Stimulated activated CD4-positive, alpha-beta T cell treated with anti-CD3 and anti-CD28 coated beads, TNF-alpha, amount 100 ng/mL, for 1 hour (primary cell): Measurements from ENCODE around the gene C21orf58.
"Not testable (repeated sequence)": the region's sequence is repeated elsewhere in the genome, so short reads cannot be mapped to it uniquely, and the experiment has no call there.

Experiments used
- DNase-seq, 3 donors: peaks; one replicate each; pipeline ENCODE4 v3.0.0-alpha.2; 2020; ENCODE audit warnings: low read depth in 3 of 3, low spot score in 1 of 3

C21orf58 gene

DNA sequence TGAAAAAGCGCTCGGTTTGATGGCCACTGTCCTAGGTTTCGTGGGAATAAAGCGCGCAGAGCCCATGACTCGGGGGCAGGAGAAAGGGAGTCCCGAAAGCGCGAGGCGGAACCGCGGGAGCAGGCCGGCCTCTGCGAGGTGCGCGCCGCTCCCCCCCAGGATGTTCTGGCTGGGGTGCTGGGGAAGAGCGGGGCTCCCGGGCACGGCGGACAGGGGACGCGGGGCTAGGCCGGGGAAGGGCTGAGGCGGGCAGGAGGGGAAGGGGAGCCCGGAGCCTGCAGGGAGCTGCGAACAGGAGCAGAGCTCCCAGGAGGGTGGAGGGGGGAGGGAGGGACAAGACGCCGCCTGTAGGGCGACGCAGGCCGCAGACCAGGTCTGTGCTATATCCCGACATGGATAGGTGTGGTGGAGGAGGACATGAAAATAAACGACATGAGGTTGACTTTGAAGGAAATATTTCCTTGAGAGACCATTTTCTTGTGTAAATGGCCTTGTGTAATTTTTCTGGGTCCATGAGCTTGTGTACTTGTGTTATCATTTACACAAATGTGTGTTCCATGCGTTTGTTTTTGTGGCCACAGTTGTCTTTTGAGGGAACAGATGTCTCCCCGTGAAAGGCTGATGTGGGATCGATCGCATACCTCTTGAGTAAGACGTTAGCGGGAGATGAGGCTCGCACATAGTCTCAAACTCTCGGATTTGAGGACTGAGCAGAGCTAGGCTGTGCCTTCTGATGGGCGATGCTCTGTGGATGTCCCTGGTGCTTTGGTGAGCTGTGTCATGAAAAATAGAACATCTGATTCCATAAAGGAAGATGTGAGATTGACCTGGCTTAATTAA is 1.6 kb upstream of the C21orf58 start:
- DNase-seq, result peak in 1 of 3 donors; percentile 25

DNA sequence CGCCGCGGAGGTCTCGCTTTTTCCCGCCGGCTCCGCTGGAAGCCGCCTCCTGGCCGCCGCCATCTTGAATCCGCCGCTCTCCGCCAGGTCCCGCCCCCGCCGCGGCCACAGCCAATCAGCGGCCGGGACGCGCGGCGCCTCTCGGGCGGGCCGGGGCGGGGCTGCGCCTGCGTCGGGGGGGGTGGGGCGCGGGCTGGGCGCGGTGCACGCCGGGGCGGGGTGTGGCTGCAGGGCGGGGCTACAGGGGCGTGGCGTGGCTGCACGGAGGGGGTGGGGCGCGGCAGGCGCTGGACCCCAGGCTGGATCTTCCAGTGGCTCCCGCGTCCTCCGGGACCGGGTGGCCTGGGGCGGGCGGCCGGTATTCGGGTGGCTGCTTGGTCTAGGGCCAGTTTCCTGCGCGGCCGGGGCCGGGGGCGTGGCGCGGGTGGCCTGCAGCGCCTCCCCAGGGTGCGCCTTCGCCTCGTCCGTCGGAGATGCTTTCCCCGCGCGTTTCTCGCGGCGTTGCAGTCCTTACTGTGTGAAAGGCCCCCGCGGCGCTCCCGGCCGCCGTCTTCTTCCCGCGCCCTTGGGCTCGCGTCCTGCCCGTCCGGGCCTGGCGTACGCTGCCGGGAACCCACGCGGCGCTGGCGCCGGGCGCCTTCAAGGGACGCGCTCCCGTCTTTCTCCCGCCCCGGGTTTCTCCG is 861 bp upstream of the C21orf58 start:
- peak; percentile 73 to 87 (median 79) for DNase-seq

GRCh38 chr21:46323227-46323709 is 402 bp downstream of the C21orf58 start:
- no peak for DNase-seq

DNA sequence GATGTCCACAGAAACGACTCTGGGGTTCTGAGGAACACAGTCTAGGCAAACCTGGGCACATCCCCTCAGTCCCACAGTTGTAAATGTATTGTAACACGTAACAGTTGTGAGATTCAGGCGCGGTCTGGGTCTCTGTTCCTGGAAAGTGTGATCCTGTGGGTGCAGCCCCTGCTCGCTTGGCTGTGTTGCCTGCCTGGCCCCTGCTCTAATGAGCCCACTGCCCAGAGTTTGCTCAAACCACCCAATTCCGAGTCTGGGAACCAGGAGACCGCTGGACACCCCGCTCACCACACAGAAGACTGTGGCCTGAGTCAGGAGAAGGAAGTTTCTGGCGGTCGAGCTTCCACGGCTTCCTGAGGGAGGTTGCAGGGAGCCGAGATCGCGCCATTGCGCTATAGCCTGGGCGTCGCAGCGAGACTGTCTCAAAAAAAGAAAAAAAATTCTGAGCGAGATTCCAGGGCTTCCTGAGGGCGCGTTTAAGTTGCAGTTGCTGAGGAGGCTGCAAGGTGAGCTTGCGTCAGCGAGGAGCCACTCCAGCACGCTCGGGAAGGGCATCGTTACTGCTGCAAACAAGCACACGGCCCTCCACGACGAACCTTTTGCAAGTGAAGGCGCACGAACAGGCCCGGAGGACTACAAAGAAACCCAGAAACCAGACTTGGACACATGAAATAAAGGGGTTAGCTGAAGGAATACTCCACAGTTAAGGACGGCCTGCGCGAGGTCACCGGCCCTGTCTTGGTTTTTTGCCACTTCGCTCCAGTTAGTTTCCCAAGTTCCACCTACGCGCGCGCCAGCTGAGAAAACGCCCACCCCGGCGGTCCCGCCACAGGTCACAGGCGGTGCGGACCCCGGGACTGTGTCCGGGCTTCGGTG is 1.1 kb downstream of the C21orf58 start:
- DNase-seq, result no peak

- no peak for DNase-seq
Measured at GRCh38 chr21:46320331-46320801, 3.3 kb downstream of the C21orf58 start.

DNA sequence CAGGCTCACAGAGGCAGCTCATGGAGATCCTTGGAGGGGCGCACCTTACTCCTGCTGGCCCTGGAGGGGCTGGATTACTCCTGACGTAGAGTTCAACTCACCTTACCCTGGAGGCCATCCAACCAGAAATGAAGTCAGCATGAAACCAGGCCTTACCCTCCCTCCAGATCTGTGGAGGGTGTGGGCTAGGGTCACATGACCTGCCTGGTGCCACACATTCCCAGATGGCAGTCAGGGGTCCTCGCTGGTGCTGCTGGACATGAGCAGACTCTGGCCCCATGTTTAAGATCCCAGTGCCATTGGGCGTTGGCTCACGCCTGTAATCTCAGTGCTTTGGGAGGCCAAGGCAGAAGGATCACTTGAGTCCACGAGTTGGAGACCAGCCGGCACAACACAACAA is 4.5 kb downstream of the C21orf58 start:
- no peak for DNase-seq

GRCh38 chr21:46318464-46318845 is 5.2 kb downstream of the C21orf58 start:
- no peak for DNase-seq

DNA sequence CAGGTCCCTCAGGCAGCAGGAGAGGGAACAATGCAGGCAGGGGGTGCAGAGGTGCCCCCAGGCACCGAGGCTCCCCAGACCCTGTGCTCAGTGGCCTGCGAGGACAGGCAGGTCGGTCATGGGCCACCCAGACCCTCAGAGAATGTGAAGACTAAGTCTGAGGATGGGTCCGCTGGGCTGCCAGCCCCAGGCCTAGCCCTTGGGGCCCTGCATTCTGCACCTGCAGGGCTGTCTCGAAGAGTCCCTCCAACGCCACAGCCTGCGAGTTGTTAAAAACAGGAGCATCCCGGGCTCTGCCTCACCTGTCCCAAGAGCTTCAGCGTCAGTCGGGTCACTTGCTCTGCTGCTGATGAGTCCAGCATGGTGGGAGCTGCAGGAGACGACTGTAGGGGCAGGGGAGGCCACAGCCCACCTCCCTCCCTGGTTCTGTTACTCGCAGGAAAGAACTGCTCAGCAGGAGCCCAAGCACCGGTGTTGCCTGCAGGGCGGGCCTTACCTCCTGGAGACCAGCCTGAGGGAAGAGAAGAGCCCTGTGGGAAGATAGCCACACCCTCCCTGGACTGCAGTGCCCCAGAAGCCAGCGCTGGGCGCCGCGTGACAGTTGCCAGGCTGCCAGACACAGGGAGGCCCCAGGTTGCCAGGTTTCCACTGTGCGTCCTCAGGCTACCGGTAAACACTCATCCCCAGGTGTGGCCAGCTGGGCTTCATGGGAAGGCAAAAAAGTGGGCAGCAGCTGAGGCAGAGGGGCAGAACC is 5.8 kb downstream of the C21orf58 start:
- DNase-seq, result no peak

DNA sequence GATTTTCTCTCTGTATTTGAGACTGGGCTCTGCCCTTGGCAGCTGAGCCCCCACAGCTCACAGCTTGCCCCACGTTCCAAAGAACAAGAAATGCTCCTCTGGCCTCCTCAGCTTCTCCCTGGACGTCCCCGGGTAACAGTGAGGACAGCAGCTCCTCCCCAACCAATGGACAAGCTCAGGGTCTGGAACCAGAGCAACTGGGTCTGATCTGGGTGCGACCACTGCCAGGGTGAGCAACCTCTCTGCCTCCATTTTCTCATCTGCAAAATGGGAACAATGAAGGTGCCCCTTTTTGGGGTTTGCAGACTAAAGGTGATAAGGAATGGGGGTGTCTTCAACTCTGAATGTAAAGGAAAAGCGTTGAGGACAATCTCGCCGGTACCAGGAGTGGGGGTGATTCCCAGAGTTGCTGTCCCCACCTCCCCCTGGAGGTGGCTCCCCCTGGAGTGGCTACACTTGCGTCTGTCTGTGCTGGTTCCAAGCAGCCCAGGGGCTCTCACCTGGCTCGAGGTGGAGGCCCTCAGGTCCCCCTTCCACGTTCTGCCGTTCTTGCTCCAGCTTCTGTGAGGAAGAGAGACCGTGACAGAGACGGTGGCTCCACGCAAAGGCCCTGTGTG is 6.9 kb downstream of the C21orf58 start:
- no peak for DNase-seq

DNA sequence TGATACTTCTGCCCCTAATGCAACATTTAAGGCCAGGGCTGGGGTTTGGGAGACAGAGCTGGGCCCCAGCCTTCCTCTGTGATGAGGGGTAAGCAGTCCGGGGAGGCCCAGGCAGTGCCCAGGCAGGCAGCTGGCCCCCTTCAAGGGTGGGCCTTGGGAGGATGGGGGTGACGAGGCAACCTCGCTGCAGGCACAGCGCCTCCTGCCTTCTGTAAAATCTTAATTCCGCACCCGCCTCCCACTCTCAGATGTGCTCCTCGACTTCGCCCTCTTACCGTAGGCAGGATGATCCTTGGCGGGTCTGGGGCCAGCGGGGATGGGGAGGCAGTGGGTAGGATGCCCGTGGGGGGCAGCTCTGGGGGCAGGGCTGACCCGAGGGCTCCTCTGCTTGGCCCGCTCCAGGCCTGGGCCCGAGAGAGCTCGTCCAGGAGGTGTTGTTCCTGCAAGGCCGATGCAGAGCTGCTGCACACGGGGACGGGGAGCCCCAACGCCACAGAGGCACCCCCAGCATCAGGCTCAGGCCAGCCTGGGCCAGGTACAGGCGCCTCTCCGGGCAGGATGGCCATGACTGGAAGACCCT is 9.1 kb downstream of the C21orf58 start:
- no peak for DNase-seq

DNA sequence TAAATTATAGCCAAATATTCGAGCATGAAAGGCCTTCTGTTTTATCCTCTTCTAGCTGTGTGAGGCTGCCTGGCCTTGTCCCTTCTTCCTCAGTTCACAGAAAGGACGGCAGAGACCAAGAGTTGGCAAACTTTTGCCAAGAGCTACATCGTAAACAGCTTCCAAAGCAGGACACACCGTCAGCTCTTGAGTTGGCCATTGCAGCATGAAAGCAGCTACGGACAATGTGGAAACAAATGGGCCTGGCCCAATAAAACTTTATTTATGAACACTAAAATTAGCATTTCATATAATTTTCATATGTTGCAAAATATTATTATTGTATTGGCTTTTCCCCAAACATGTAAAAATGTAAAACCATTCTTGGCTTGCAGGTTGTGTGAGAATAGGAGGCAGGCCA is 10.7 kb downstream of the C21orf58 start:
- no peak for DNase-seq

DNA sequence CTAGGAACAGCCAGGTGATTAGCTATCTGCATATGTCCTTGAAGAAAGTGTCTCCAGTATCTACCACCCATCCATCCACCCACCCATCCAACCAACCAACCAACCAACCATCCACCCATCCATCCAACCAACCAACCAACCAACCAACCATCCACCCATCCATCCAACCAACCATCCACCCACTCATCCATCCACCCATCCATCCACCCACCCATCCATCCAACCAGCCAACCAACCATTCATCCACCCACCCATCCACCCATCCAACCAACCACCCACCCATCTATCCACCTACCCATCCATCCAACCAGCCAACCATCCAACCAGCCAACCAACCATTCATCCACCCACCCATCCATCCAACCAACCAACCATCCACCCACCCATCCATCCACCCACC is 12.1 kb downstream of the C21orf58 start:
- DNase-seq, result no peak

DNA sequence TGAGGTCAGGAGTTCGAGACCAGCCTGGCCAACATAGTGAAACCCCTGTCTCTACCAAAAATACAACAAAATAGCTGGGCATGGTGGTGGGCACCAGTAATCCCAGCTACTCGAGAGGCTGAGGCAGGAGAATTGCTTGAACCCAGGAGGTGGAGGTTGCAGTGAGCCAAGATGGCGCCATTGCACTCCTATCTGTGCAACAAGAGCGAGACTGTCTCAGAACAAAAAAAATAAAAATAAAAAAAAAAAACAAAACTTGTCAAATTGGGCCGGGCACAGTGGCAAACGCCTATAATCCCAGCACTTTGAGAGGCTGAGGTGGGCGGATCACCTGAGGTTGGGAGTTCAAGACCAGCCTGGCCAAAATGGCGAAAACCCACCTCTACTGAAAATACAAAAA is 13.4 kb downstream of the C21orf58 start:
- DNase-seq, result not testable (repeated sequence)

DNA sequence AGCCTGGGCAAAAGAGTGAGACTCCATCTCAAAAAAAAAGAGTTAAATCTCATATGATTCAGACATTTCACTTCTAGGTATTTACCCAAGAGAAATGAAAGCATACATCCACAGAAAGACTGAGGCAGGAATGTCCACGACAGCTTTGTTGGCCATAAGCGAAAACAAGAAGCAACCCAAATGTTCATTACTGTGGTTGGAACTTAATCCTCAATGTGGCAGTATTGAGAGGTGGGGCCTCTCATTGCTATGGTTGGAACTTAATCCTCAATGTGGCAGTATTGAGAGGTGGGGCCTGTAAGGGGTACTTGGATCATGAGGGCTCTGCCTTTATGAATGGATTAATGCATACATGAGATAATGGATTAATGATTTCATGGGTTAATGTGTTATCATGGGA is 15.2 kb downstream of the C21orf58 start:
- DNase-seq, result no peak

DNA sequence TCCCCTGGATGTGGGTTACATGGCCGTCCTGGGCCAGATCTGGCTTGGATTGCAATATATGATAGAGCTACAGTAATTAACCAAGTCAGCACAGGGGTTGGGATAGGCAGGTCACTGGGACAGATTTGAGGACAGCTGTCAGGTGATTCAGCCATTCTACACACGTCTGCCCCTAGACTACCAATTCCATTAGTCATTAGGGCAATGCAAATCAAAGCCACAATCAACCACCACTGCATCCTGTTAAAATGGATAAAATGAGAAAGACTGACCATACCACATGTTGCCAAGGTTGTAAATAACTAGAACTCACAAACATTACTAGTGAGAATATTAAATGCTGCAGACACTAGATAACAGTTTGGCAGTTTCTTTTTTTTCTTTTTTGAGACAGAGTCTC is 16.0 kb downstream of the C21orf58 start:
- no peak for DNase-seq

DNA sequence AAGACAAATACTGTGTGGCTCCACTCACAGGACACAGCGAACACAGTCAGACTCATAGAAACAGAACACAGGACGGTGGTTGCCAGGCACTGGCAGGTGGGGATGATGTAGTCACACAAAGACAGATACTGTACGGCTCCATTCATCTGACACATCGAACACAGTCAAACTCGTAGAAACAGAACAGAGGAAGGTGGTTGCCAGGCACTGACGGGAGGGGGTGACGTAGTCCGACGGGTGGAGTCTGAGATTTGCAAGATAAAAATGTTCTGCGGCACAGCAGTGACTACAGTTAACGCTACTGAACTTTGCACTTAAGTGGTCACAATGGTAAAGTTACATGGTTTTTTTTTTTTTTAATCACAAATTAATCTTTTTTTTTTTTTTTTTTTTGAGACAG is 18.7 kb downstream of the C21orf58 start:
- DNase-seq, result no peak

DNA sequence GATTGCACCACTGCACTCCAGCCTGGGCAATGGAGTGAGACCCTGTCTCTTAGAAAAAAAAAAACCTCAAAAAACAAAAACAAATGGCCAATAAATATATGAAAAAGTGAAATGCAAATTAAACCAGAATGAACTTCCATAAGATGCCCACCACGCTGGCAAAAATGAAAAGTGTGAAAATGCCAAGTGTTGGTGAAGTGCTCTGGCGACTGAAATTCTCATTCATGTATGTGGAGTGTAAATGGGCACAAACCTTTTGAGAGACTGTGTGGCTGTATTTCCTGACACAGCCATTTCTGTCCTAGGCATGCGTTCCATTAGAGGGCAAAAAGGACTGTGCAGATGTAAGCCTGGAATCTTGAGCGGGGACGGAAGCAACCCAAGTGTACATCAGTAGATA is 19.2 kb downstream of the C21orf58 start:
- no peak for DNase-seq

- DNase-seq, result no peak
Measured at GRCh38 chr21:46301759-46302158, 21.9 kb downstream of the C21orf58 start.

GRCh38 chr21:46299167-46299566 is 24.5 kb downstream of the C21orf58 start:
- DNase-seq, result no peak
